SK-N-MC (cell line): Measurements from ENCODE around the gene COL6A2.

Experiments
- EZH2 ChIP-seq: fragments of 200-600 bp; sonication (generic); IDR thresholded peaks from one replicate; pipeline ENCODE4 v1.6.1; 2017; ENCODE audit warnings: antibody characterized with exemption
- POLR2AphosphoS5 ChIP-seq: IDR thresholded peaks from 2 replicates; pipeline ENCODE4 v1.6.1; 2012; ENCODE audit warnings: mild to moderate bottlenecking, low read depth, low read length, borderline replicate concordance

GRCh38 chr21:46136739-46137349, 38.9 kb downstream of the COL6A2 start:
- no peak for TF ChIP-seq EZH2
- no peak for TF ChIP-seq POLR2AphosphoS5
